Endothelial cell of umbilical vein (primary cell): ENCODE results near the gene CROT. TPM values are rescaled to one million over a fixed set of nuclear protein-coding genes. Genes with fewer than 3 reads are reported as not detected.

Experiments
- BruUV-seq: library from RNA; stranded (reverse); fragments of 400-500 nt; replicated peaks from 2 replicates; lab custom pipeline; 2021; lab: Mats Ljungman, UMichigan
- CTCF ChIA-PET: fragments of 300-600, 350-600 bp; sonication (Branson Sonifier 250); formaldehyde crosslinking; loops from one replicate; lab custom pipeline; 2021; ENCODE audit warnings: antibody characterized with exemption, inconsistent platforms; lab: Charles Lee
- POLR2A ChIA-PET: fragments of 300-600, 350-600 bp; sonication (Branson Sonifier 250); formaldehyde crosslinking; loops from one replicate; lab custom pipeline; 2021; ENCODE audit warnings: antibody characterized with exemption, inconsistent platforms; lab: Charles Lee
- DNase-seq: peaks from one replicate; pipeline ENCODE4 v3.0.0-alpha.2; 2011; ENCODE audit warnings: low read depth, low spot score
- FAIRE-seq: peaks from 2 replicates; lab custom pipeline; 2011; peaks lifted over from hg19 to GRCh38; lab: Jason Lieb, UNC
- H2AFZ ChIP-seq: 2 replicates; pipeline ENCODE4 v1.6.0; 2012; ENCODE audit warnings: low read depth, low read length, control low read depth, inconsistent platforms
- H3K27ac ChIP-seq: 2 replicates; pipeline ENCODE4 v1.5.1; 2011; ENCODE audit warnings: low read depth, mild to moderate bottlenecking, control low read depth, low read length, moderate library complexity; ENCODE audit not compliant: insufficient read depth
- H3K27me3 ChIP-seq, 2 experiments: 2 replicates each; pipeline versions ENCODE4 v1.6.0 to v1.6.1; 2011; ENCODE audit warnings: low read length in 2 of 2, mixed read lengths in 1 of 2; ENCODE audit not compliant: control insufficient read depth in 2 of 2, insufficient read depth in 2 of 2
- H3K36me3 ChIP-seq, 2 experiments: 2 replicates in 1 of 2; 3 replicates in 1 of 2; pipeline ENCODE4 v1.5.1; 2011; ENCODE audit warnings: low read length in 2 of 2, mild to moderate bottlenecking in 1 of 2, moderate library complexity in 1 of 2; ENCODE audit not compliant: control insufficient read depth in 2 of 2, insufficient read depth in 2 of 2; ENCODE audit errors: extremely low read depth in 1 of 2
- H3K4me1 ChIP-seq: 3 replicates; pipeline ENCODE4 v1.5.1; 2011; ENCODE audit warnings: mild to moderate bottlenecking, low read length; ENCODE audit not compliant: control insufficient read depth, insufficient read depth; ENCODE audit errors: extremely low read depth
- H3K4me2 ChIP-seq: 2 replicates; pipeline ENCODE4 v1.6.1; 2011; ENCODE audit warnings: low read length, control low read depth, mixed read lengths; ENCODE audit not compliant: insufficient read depth
- H3K4me3 ChIP-seq, 3 experiments: fragments of 200-600 bp in 1 of 3; sonication (generic), shearing (Covaris generic) in 1 of 3; replicated peaks in 1 of 3; 2 replicates each; pipeline ENCODE4 v1.5.1; 2011 to 2016; ENCODE audit warnings: control low read depth in 3 of 3, low read length in 3 of 3, mild to moderate bottlenecking in 2 of 3, inconsistent platforms in 1 of 3, low read depth in 1 of 3, moderate library complexity in 1 of 3; ENCODE audit not compliant: insufficient read depth in 1 of 3
- H3K79me2 ChIP-seq: 2 replicates; pipeline ENCODE4 v1.6.0; 2012; ENCODE audit warnings: low read length, inconsistent platforms; ENCODE audit not compliant: control insufficient read depth, insufficient read depth
- H3K9ac ChIP-seq: replicated peaks from 2 replicates; pipeline ENCODE3; 2011; ENCODE audit warnings: low read length, control low read depth; ENCODE audit not compliant: insufficient read depth; ENCODE audit errors: extremely low read depth
- H3K9me1 ChIP-seq: replicated peaks from 3 replicates; pipeline ENCODE4 v1.6.0; 2011; ENCODE audit warnings: mild to moderate bottlenecking, low read length; ENCODE audit not compliant: control insufficient read depth, insufficient read depth; ENCODE audit errors: extremely low read depth
- H3K9me3 ChIP-seq: replicated peaks from 2 replicates; pipeline ENCODE4 v1.5.1; 2012; ENCODE audit warnings: low read length, inconsistent platforms; ENCODE audit not compliant: control insufficient read depth, insufficient read depth
- H4K20me1 ChIP-seq: replicated peaks from 2 replicates; pipeline ENCODE3; 2011; ENCODE audit warnings: mild to moderate bottlenecking, low read length; ENCODE audit not compliant: control insufficient read depth, insufficient read depth; ENCODE audit errors: extremely low read depth
- CTCF ChIP-seq, 2 donors: IDR thresholded peaks; 1 replicate in 1 of 2; 2 replicates in 1 of 2; pipeline ENCODE4 v1.5.1; 2011; ENCODE audit warnings: low read length in 2 of 2, mild to moderate bottlenecking in 2 of 2, moderate library complexity in 2 of 2, control low read depth in 1 of 2, inconsistent platforms in 1 of 2, low read depth in 1 of 2; ENCODE audit not compliant: insufficient read depth in 1 of 2; ENCODE audit errors: extremely low read depth in 1 of 2
- EZH2 ChIP-seq: IDR thresholded peaks from 2 replicates; pipeline ENCODE4 v1.6.1; 2012; ENCODE audit warnings: borderline replicate concordance, low read depth, mild to moderate bottlenecking, moderate library complexity, low read length, inconsistent platforms; ENCODE audit not compliant: severe bottlenecking
- FOS ChIP-seq: IDR thresholded peaks from 2 replicates; pipeline ENCODE4 v1.6.1; 2011; ENCODE audit warnings: mild to moderate bottlenecking, low read length, moderate library complexity, borderline replicate concordance; ENCODE audit not compliant: insufficient read depth
- GATA2 ChIP-seq: IDR thresholded peaks from 2 replicates; pipeline ENCODE4 v1.7.0; 2011; ENCODE audit warnings: low read depth, mild to moderate bottlenecking, moderate library complexity, mixed read lengths, low read length; ENCODE audit not compliant: insufficient read length, insufficient read depth
- JUN ChIP-seq: IDR thresholded peaks from 2 replicates; pipeline ENCODE4 v1.6.1; 2011; ENCODE audit warnings: borderline replicate concordance, low read depth; ENCODE audit not compliant: insufficient read length, insufficient read depth
- MAX ChIP-seq: IDR thresholded peaks from 2 replicates; pipeline ENCODE4 v1.6.1; 2011; ENCODE audit not compliant: insufficient read depth, insufficient read length
- MYC ChIP-seq: IDR thresholded peaks from one replicate; pipeline ENCODE4 v1.6.1; 2011; ENCODE audit warnings: mild to moderate bottlenecking, low read depth, low read length
- POLR2A ChIP-seq: IDR thresholded peaks from 2 replicates; pipeline ENCODE4 v1.6.1; 2012; ENCODE audit warnings: low read depth, mild to moderate bottlenecking, control low read depth, low read length
- POLR2AphosphoS5 ChIP-seq: IDR thresholded peaks from 2 replicates; pipeline ENCODE4 v1.6.1; 2012; ENCODE audit warnings: low read depth, mild to moderate bottlenecking, control low read depth, low read length, moderate library complexity; ENCODE audit not compliant: insufficient read depth
- dilution Hi-C: fragments of 300-500 bp; cut with MboI; formaldehyde crosslinking; loops from one replicate; pipeline ENCODE4 v1.15.0; 2019; ENCODE audit warnings: low sequenced_read_pairs; ENCODE audit not compliant: extremely low pct_ligation_motif_present
- intact Hi-C: fragments of 100-400 bp; cut with micrococcal nuclease; formaldehyde crosslinking; loops from one replicate; pipeline ENCODE4 v1.10.0; 2022
- polyA plus RNA-seq, 4 experiments: library from polyadenylated mRNA; depleted of rRNA in 3 of 4; stranded (reverse) in 3 of 4; unstranded in 1 of 4; fragments of >200 nt; gene quantifications; 2 replicates each; pipeline versions ENCODE4 v1.2.1 to v1.2.3, GENCODE V29; 2011 to 2012; ENCODE audit warnings: missing spikeins in 1 of 4
- total RNA-seq: library from RNA; stranded (reverse); gene quantifications from 2 replicates; pipeline ENCODE4 v1.2.3, GENCODE V29; 2021

Gene CROT
- total and polyA plus RNA-seq, 2 donors (not counting 3 experiments of a cell fraction or from before 2014, with no cell fraction given), result 3.3 to 6.6 TPM

- ChIA-PET POLR2A (no interaction called here), CTCF (interaction anchor here (1.1 to 1.9 kb wide), 7 partner anchors 8 to 94 kb away, joined by 3 to 6 read pairs (median 4); no protein-coding TSS in a partner anchor)
- DNase-seq (no peak), FAIRE-seq (no peak)
- Histone ChIP-seq H3K79me2 (no peaks in the 10 kb centered on the region), H3K27ac (no peak overlapping the region), H3K4me2 (no peak overlapping the region), H3K4me3 (no peak overlapping the region), H3K9me3 (peaks cover 4% of the 10 kb centered on the region), H3K27me3 (no peaks in the 10 kb centered on the region), H3K36me3 (peaks cover 0 to 2% of the 10 kb centered on the region in 2 experiments), H3K9ac (no peak overlapping the region), H4K20me1 (no peaks in the 10 kb centered on the region), H3K4me1 (no peaks in the 10 kb centered on the region), H2AFZ (no peak overlapping the region), H3K9me1 (no peaks in the 10 kb centered on the region)
- dilution Hi-C loops, result no loop called here
- BruUV-seq, result no TSS peak
- TF ChIP-seq EZH2, result no peak
- no peak for TF ChIP-seq MYC
- TF ChIP-seq JUN, result no peak
- no peak for TF ChIP-seq FOS
- intact Hi-C loops, result no loop called here
Measured at GRCh38 chr7:87325576-87326370, 19.7 kb upstream of the CROT start.

- no peak for DNase-seq
- Histone ChIP-seq H3K36me3 (peaks cover 0 to 2% of the 10 kb centered on the region in 2 experiments), H3K79me2 (no peaks in the 10 kb centered on the region), H3K9ac (no peak overlapping the region), H3K9me1 (no peaks in the 10 kb centered on the region), H3K4me1 (no peaks in the 10 kb centered on the region), H3K4me3 (no peak overlapping the region), H2AFZ (no peak overlapping the region), H3K4me2 (no peak overlapping the region), H3K27me3 (no peaks in the 10 kb centered on the region), H3K9me3 (peaks cover 4% of the 10 kb centered on the region), H3K27ac (no peak overlapping the region), H4K20me1 (no peaks in the 10 kb centered on the region)
- no peak for TF ChIP-seq JUN
- TF ChIP-seq FOS, result no peak
- TF ChIP-seq GATA2, result no peak
- no peak for TF ChIP-seq POLR2AphosphoS5
- no peak for TF ChIP-seq MAX
- no peak for TF ChIP-seq CTCF (IDR thresholded peaks at IDR 0.05; ENCODE audit: extremely low read depth in 1 of 2, insufficient read depth in 1 of 2, low read depth in 1 of 2, low read length in 2 of 2)
- TF ChIP-seq POLR2A, result no peak
- no peak for TF ChIP-seq EZH2
- TF ChIP-seq MYC, result no peak
- intact Hi-C loops, result no loop called here
- BruUV-seq, result no TSS peak
- CTCF ChIA-PET, result no interaction called here
- dilution Hi-C loops, result no loop called here
- FAIRE-seq, result no peak
- POLR2A ChIA-PET, result no interaction called here
Measured at GRCh38 chr7:87328281-87328680, 17.2 kb upstream of the CROT start.
